MM.1S (cell line): Measurements from ENCODE around the gene MID1.

ENCODE experiments used
- CTCF ChIP-seq: fragments of 300-600 bp; sonication (generic); IDR thresholded peaks from 2 replicates; pipeline ENCODE4 v1.5.1; 2016; ENCODE audit warnings: antibody characterized with exemption, low read length, mixed read lengths
- EZH2 ChIP-seq: fragments of 300-600 bp; sonication (generic); optimal IDR thresholded peaks from 2 replicates; pipeline ENCODE3; 2017; ENCODE audit warnings: low read depth, mild to moderate bottlenecking, antibody characterized with exemption, low read length, mixed read lengths

- TF ChIP-seq CTCF (no peak), EZH2 (no peak)
These were observed 53.2 kb downstream of the MID1 start for GRCh38 chrX:10567136-10567535.
